ENCODE measurements around the gene COL21A1. TPM values are rescaled to one million over a fixed set of nuclear protein-coding genes. Genes with fewer than 3 reads are reported as not detected.

COL21A1 gene
- total and polyA plus RNA-seq, 4 donors = 1.6 to 105 (median 6.3) TPM

- H3K9me3 ChIP-seq (ENCODE audit: control insufficient read depth in 4 of 4, insufficient read depth in 3 of 4, low read length in 3 of 4) = peaks cover 2 to 9% (median 6%) of the 10 kb centered on the region in 4 donors
- 90 to 96% methylated on average over 1 of the region's 1 CpG for WGBS, 2 donors
- no peaks in the 10 kb centered on the region for H3K4me1 ChIP-seq (ENCODE audit: control insufficient read depth in 5 of 5, insufficient read depth in 5 of 5, low read length in 5 of 5)
- H3K9ac ChIP-seq (ENCODE audit: insufficient read depth in 1 of 2, low read length in 2 of 2) = no peak overlapping the region
- DNase-seq = no peak
- no peaks in the 10 kb centered on the region for H3K27me3 ChIP-seq (ENCODE audit: control insufficient read depth in 3 of 3, insufficient read depth in 3 of 3, low read length in 2 of 3)
- no peak for ATAC-seq (ENCODE audit: insufficient read depth, low FRiP score)
- no peak overlapping the region for H3K27ac ChIP-seq (ENCODE audit: low read depth in 1 of 2, low read length in 1 of 2)
- TF ChIP-seq CTCF (IDR thresholded peaks at IDR 0.05; ENCODE audit: control extremely low read depth, extremely low read depth) = no peak
- H3K4me3 ChIP-seq = no peak overlapping the region
- peaks cover 0 to 26% (median 9%) of the 10 kb centered on the region in 4 donors for H3K36me3 ChIP-seq (ENCODE audit: control insufficient read depth in 4 of 4, insufficient read depth in 4 of 4, low read length in 4 of 4)
Measured at GRCh38 chr6:56169366-56169765, 78.0 kb downstream of the COL21A1 start.

- TF ChIP-seq CTCF (IDR thresholded peaks at IDR 0.05; ENCODE audit: control extremely low read depth, extremely low read depth) = no peak
- Histone ChIP-seq H3K4me3 (no peak overlapping the region), H3K9ac (ENCODE audit: insufficient read depth in 1 of 2, low read length in 2 of 2) (no peak overlapping the region), H3K36me3 (ENCODE audit: control insufficient read depth in 4 of 4, insufficient read depth in 4 of 4, low read length in 4 of 4) (peaks cover 0 to 31% (median 12%) of the 10 kb centered on the region in 4 donors), H3K4me1 (ENCODE audit: control insufficient read depth in 5 of 5, insufficient read depth in 5 of 5, low read length in 5 of 5) (no peaks in the 10 kb centered on the region), H3K27ac (ENCODE audit: low read depth in 1 of 2, low read length in 1 of 2) (no peak overlapping the region), H3K27me3 (ENCODE audit: control insufficient read depth in 3 of 3, insufficient read depth in 3 of 3, low read length in 2 of 3) (no peaks in the 10 kb centered on the region), H3K9me3 (ENCODE audit: control insufficient read depth in 4 of 4, insufficient read depth in 3 of 4, low read length in 3 of 4) (peaks cover 2 to 9% (median 6%) of the 10 kb centered on the region in 4 donors)
- no peak for ATAC-seq (ENCODE audit: insufficient read depth, low FRiP score)
- 40 to 45% methylated on average over 1 of the region's 1 CpG for WGBS, 2 donors
- no peak for DNase-seq
Measured at GRCh38 chr6:56168596-56168995, 78.8 kb downstream of the COL21A1 start.

- Histone ChIP-seq H3K4me1 (ENCODE audit: control insufficient read depth in 5 of 5, insufficient read depth in 5 of 5, low read length in 5 of 5) (no peaks in the 10 kb centered on the region), H3K9me3 (ENCODE audit: control insufficient read depth in 4 of 4, insufficient read depth in 3 of 4, low read length in 3 of 4) (no peaks in the 10 kb centered on the region), H3K36me3 (ENCODE audit: control insufficient read depth in 4 of 4, insufficient read depth in 4 of 4, low read length in 4 of 4) (peaks cover 0 to 21% (median 7%) of the 10 kb centered on the region in 4 donors), H3K27me3 (ENCODE audit: control insufficient read depth in 3 of 3, insufficient read depth in 3 of 3, low read length in 2 of 3) (no peaks in the 10 kb centered on the region), H3K27ac (ENCODE audit: low read depth in 1 of 2, low read length in 1 of 2) (no peak overlapping the region), H3K9ac (ENCODE audit: insufficient read depth in 1 of 2, low read length in 2 of 2) (no peak overlapping the region), H3K4me3 (no peak overlapping the region)
- WGBS, 2 donors = 79 to 82% methylated on average over 1 of the region's 1 CpG
- no peak for ATAC-seq (ENCODE audit: insufficient read depth, low FRiP score)
- no peak for DNase-seq
- no peak for TF ChIP-seq CTCF (IDR thresholded peaks at IDR 0.05; ENCODE audit: control extremely low read depth, extremely low read depth)
Measured at GRCh38 chr6:56162081-56162480, 85.3 kb downstream of the COL21A1 start.

DNA sequence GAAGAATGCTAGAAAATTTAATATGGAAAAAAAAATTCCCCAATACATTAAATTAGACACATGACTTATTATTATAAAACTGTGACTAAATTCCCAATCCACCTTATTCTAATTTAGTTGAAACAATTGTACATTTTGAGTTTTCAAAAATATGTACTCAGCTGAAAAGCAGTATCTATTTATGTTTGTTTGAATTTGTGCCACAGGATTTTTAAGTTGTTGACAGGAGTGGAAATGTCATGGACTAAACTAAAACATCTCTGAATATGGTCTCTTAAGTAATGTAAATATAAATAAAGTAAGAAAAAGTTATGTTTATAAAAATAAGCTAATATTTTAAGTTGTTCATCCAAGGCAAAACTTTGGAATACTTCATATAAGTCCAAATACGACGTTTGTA is 86.9 kb downstream of the COL21A1 start:
- ATAC-seq (ENCODE audit: insufficient read depth, low FRiP score) = no peak
- WGBS, 2 donors = 83 to 86% methylated on average over 2 of the region's 2 CpGs

More for the DNA sequence above, 86.9 kb downstream of the COL21A1 start:
- Histone ChIP-seq H3K36me3 (ENCODE audit: control insufficient read depth in 4 of 4, insufficient read depth in 4 of 4, low read length in 4 of 4) (peaks cover 0 to 24% (median 12%) of the 10 kb centered on the region in 4 donors), H3K27me3 (ENCODE audit: control insufficient read depth in 3 of 3, insufficient read depth in 3 of 3, low read length in 2 of 3) (no peaks in the 10 kb centered on the region), H3K4me1 (ENCODE audit: control insufficient read depth in 5 of 5, insufficient read depth in 5 of 5, low read length in 5 of 5) (peaks cover 0 to 6% (median 0%) of the 10 kb centered on the region in 5 donors), H3K9ac (ENCODE audit: insufficient read depth in 1 of 2, low read length in 2 of 2) (no peak overlapping the region), H3K4me3 (no peak overlapping the region), H3K9me3 (ENCODE audit: control insufficient read depth in 4 of 4, insufficient read depth in 3 of 4, low read length in 3 of 4) (no peaks in the 10 kb centered on the region), H3K27ac (ENCODE audit: low read depth in 1 of 2, low read length in 1 of 2) (no peak overlapping the region)
- no peak for DNase-seq
- TF ChIP-seq CTCF (IDR thresholded peaks at IDR 0.05; ENCODE audit: control extremely low read depth, extremely low read depth) = no peak

Measured in lung (tissue), 12 donors.